ENCODE results near the gene SPATC1L.
"Not testable (repeated sequence)": the region's sequence is repeated elsewhere in the genome, so short reads cannot be mapped to it uniquely, and the experiment has no call there.

SPATC1L gene

GRCh38 chr21:46207006-46207919 is 23.0 kb upstream of the SPATC1L start:
- TF ChIP-seq, protein P1, sequence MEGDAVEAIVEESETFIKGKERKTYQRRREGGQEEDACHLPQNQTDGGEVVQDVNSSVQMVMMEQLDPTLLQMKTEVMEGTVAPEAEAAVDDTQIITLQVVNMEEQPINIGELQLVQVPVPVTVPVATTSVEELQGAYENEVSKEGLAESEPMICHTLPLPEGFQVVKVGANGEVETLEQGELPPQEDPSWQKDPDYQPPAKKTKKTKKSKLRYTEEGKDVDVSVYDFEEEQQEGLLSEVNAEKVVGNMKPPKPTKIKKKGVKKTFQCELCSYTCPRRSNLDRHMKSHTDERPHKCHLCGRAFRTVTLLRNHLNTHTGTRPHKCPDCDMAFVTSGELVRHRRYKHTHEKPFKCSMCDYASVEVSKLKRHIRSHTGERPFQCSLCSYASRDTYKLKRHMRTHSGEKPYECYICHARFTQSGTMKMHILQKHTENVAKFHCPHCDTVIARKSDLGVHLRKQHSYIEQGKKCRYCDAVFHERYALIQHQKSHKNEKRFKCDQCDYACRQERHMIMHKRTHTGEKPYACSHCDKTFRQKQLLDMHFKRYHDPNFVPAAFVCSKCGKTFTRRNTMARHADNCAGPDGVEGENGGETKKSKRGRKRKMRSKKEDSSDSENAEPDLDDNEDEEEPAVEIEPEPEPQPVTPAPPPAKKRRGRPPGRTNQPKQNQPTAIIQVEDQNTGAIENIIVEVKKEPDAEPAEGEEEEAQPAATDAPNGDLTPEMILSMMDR (IDR thresholded peaks at IDR 0.05; ENCODE audit: insufficient read depth, low read length, missing control alignments), result no peak
- POLR2A ChIA-PET, result no interaction called here
- CTCF ChIA-PET, result no interaction called here

GRCh38 chr21:46206163-46207005 is 22.1 kb upstream of the SPATC1L start:
- DNase-seq (ENCODE audit: low read depth, low spot score), result no peak
- ChIA-PET CTCF (no interaction called here), POLR2A (no interaction called here)
- no peak overlapping the region for H3K4me3 ChIP-seq (ENCODE audit: low read depth, low read length)
- TF ChIP-seq, protein P1 (IDR thresholded peaks at IDR 0.05; ENCODE audit: insufficient read depth, low read length, missing control alignments), result no peak

More at GRCh38 chr21:46207006-46207919, 23.0 kb upstream of the SPATC1L start:
- no peak overlapping the region for H3K4me3 ChIP-seq (ENCODE audit: low read depth, low read length)
- no peak for DNase-seq (ENCODE audit: low read depth, low spot score)

- CTCF ChIA-PET, result no interaction called here
- POLR2A ChIA-PET, result no interaction called here
- TF ChIP-seq, protein P1 (IDR thresholded peaks at IDR 0.05; ENCODE audit: insufficient read depth, low read length, missing control alignments), result no peak
- no peak for DNase-seq (ENCODE audit: low read depth, low spot score)
- H3K4me3 ChIP-seq (ENCODE audit: low read depth, low read length), result no peak overlapping the region
Observed at GRCh38 chr21:46205766-46206162, 21.5 kb upstream of the SPATC1L start.

GRCh38 chr21:46205166-46205565 is 20.9 kb upstream of the SPATC1L start:
- no peak overlapping the region for H3K4me3 ChIP-seq (ENCODE audit: low read depth, low read length)
- DNase-seq (ENCODE audit: low read depth, low spot score), result no peak
- TF ChIP-seq, protein P1 (IDR thresholded peaks at IDR 0.05; ENCODE audit: insufficient read depth, low read length, missing control alignments), result no peak
- ChIA-PET POLR2A (no interaction called here), CTCF (no interaction called here)

DNA sequence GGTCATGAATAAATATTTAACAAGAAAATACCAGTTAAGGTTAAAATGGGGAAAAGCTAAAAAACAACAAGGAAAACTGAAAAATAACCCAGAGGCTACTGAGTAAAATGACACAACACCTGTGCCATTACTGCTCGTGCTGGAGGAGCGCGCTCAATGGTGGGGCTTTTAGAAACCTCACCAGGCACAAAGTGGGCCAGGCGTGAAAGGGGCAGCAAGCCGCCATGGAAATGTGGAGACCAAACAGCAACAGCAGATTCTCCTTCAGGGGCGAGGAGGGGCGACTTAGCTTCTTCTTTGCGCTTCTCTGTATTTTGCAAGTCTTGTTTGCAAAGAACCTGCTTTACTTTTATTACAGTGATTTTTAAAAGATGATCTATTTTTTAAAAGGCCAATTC is 18.9 kb upstream of the SPATC1L start:
- ChIA-PET POLR2A (no interaction called here), CTCF (no interaction called here)
- H3K4me3 ChIP-seq (ENCODE audit: low read depth, low read length), result no peak overlapping the region
- TF ChIP-seq, protein P1 (IDR thresholded peaks at IDR 0.05; ENCODE audit: insufficient read depth, low read length, missing control alignments), result no peak
- no peak for DNase-seq (ENCODE audit: low read depth, low spot score)

GRCh38 chr21:46202592-46203202 is 18.4 kb upstream of the SPATC1L start:
- no peak for DNase-seq (ENCODE audit: low read depth, low spot score)
- H3K4me3 ChIP-seq (ENCODE audit: low read depth, low read length), result no peak overlapping the region
- ChIA-PET POLR2A (no interaction called here), CTCF (no interaction called here)
- TF ChIP-seq, protein P1 (IDR thresholded peaks at IDR 0.05; ENCODE audit: insufficient read depth, low read length, missing control alignments), result no peak

GRCh38 chr21:46200877-46201803 is 16.9 kb upstream of the SPATC1L start:
- H3K4me3 ChIP-seq (ENCODE audit: low read depth, low read length); CTCF ChIA-PET; DNase-seq (ENCODE audit: low read depth, low spot score); POLR2A ChIA-PET: not testable (repeated sequence)
